GM12801 (cell line): ENCODE data around the gene MFF.

Experiments
- CTCF ChIP-seq: IDR thresholded peaks from one replicate; pipeline ENCODE4 v1.5.1; 2011; ENCODE audit warnings: control low read depth; ENCODE audit not compliant: insufficient read length; ENCODE audit errors: extremely low read depth

MFF gene

GRCh38 chr2:227349989-227350612 lies 25.1 kb downstream of the MFF start:
- no peak for TF ChIP-seq CTCF

DNA sequence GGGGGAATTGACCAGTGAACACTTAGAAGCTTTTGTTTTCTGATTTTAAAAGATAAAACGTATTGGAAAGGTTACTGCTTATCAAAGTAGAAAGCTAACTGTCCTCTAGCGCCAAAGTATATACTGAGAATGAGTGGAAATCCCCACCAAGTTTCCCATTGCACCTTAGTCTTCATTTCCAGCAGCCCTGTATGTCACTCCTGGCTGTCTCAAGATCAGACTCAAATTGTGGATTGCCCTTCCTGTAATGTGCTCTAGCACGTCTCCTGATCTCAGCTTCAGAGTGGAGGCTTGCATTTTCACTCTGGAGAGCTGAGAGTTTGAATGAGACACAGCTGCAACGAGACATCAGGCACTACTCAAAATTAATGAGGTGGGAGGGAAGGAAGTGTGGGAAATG lies 26.6 kb downstream of the MFF start:
- TF ChIP-seq CTCF, result no peak

GRCh38 chr2:227360351-227360750 lies 35.3 kb downstream of the MFF start:
- TF ChIP-seq CTCF, result no peak

DNA sequence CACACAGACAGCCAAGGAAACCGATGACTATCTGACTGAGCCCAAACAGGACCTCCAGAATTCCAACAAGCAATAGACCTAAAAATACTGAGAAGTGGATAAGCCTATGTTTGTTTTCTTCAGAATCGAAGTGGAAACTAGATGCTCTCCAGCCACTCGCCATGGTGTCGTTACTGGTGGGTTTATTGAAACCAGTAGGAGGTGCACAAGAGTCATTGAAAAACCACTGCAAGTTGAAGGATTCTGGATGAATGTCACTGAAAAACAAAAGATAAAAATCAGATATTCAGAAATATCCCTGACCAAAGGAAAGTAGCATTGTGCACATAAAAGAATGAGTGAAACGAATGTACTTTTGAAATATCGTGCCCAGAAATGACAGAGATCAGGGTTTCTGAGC lies 38.7 kb downstream of the MFF start:
- TF ChIP-seq CTCF, result no peak

DNA sequence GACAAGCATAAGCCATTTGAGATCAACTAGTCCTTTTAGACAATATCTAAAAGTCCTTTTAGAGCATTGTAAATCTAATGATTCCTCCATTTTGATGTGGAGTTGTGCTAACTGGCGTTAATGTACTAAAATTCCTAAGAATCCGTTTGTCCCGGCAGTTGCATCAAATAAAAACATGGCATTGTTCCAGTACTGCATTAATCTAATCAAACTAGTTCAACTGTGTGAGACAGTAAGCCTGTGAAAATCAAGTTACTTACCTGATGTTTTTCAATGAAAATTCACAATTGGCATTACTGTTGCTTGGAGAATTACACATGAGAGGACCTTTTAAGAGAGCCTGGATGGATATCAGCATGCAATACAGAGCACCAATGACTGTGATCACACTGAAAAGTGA lies 40.8 kb downstream of the MFF start:
- TF ChIP-seq CTCF, result no peak

DNA sequence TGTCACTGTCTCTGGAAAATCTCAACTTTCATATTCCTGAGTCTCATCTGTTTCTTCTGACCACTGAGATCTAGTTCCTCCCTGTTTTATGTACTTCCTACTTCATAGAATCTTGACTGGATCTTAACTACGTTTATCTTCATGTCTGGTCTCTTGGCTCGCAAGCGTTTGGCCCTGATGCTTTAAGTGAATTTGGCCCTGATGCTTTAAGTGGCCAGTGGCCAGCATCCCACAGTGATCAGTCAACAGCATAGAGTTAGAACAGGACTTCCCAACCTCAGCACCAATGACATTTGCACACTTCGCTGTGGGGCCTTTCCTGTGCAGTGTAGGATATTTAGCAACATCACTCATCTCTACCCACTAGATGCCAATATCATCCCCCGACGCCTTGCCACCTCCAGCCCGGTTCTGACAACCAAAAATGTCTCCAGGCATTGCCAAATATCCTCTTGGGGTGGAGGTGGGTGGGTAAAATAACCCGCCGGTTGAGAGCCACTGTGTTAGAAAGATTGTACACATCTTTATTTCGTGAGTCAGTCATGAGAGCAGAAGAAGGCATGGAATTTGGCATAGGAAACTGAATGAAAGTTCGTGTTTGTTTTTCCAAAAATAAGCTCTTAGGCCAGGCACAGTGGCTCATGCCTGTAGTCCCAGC lies 41.8 kb downstream of the MFF start:
- no peak for TF ChIP-seq CTCF

DNA sequence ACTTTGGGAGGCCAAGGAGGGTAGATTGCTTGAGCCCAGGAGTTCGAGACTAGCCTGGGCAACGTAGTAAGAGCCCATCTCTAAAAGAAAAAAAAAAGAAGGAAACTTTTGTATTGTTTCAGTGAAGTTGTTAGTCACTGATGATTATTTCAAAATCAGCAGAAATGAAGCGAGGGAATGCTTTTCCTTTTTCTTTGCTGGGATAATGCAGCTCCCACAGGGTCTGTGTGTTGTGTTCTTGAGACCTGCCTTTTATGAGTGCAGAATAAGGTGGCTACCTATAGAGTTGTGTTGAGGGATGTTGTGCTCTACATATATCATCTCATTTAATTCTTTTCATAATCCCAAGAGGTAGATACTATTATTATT lies 42.4 kb downstream of the MFF start:
- TF ChIP-seq CTCF, result no peak

GRCh38 chr2:227368574-227368973 lies 43.5 kb downstream of the MFF start:
- no peak for TF ChIP-seq CTCF
